Fibroblast of lung (primary cell): ENCODE measurements around the gene AOAH. TPM values are rescaled to one million over a fixed set of nuclear protein-coding genes. Genes with fewer than 3 reads are reported as not detected.

Source experiments
- DNase-seq, 2 donors: peaks; one replicate each; pipeline versions ENCODE4 v3.0.0 to v3.0.0-alpha.2; 2010; ENCODE audit warnings: low read depth in 2 of 2
- H2AFZ ChIP-seq: 2 replicates; pipeline ENCODE4 v1.5.1; 2012; ENCODE audit warnings: low read length, control low read depth, inconsistent platforms
- H3K27ac ChIP-seq: 2 replicates; pipeline ENCODE4 v1.5.1; 2011; ENCODE audit warnings: low read length, control low read depth; ENCODE audit not compliant: insufficient read depth
- H3K27me3 ChIP-seq: 2 replicates; pipeline ENCODE4 v1.5.1; 2011; ENCODE audit warnings: mild to moderate bottlenecking, low read length; ENCODE audit not compliant: control insufficient read depth, insufficient read depth
- H3K36me3 ChIP-seq: 2 replicates; pipeline ENCODE4 v1.5.1; 2011; ENCODE audit warnings: low read length; ENCODE audit not compliant: control insufficient read depth, insufficient read depth
- H3K4me1 ChIP-seq: 2 replicates; pipeline ENCODE4 v1.5.1; 2011; ENCODE audit warnings: low read length; ENCODE audit not compliant: control insufficient read depth, insufficient read depth; ENCODE audit errors: extremely low read depth
- H3K4me2 ChIP-seq: 2 replicates; pipeline ENCODE4 v1.5.1; 2011; ENCODE audit warnings: low read length, control low read depth; ENCODE audit not compliant: insufficient read depth; ENCODE audit errors: extremely low read depth
- H3K4me3 ChIP-seq, 4 experiments: fragments of 200-600 bp in 1 of 4; sonication (generic) in 1 of 4; replicated peaks in 1 of 4; 2 replicates each; pipeline ENCODE4 v1.5.1; 2011 to 2016; ENCODE audit warnings: low read length in 4 of 4, low read depth in 3 of 4, mild to moderate bottlenecking in 3 of 4, control low read depth in 2 of 4, inconsistent platforms in 1 of 4, mixed read lengths in 1 of 4; ENCODE audit not compliant: insufficient read depth in 1 of 4; ENCODE audit errors: control extremely low read depth in 1 of 4
- H3K79me2 ChIP-seq: 2 replicates; pipeline ENCODE4 v1.5.1; 2012; ENCODE audit warnings: mild to moderate bottlenecking, low read length, inconsistent platforms; ENCODE audit not compliant: control insufficient read depth, insufficient read depth
- H3K9ac ChIP-seq: 2 replicates; pipeline ENCODE4 v1.5.1; 2011; ENCODE audit warnings: mild to moderate bottlenecking, low read length, control low read depth; ENCODE audit not compliant: insufficient read depth
- H3K9me3 ChIP-seq: 2 replicates; pipeline ENCODE4 v1.5.1; 2012; ENCODE audit warnings: low read depth, low read length; ENCODE audit not compliant: control insufficient read depth, insufficient read depth
- H4K20me1 ChIP-seq: 2 replicates; pipeline ENCODE4 v1.5.1; 2011; ENCODE audit warnings: low read length; ENCODE audit not compliant: control insufficient read depth, insufficient read depth; ENCODE audit errors: extremely low read depth
- CTCF ChIP-seq, 2 donors: IDR thresholded peaks in 1 of 2; conservative IDR thresholded peaks in 1 of 2; 1 replicate in 1 of 2; 2 replicates in 1 of 2; pipeline ENCODE4 v1.5.1; 2011 to 2012; ENCODE audit warnings: low read length in 2 of 2, control low read depth in 1 of 2, inconsistent platforms in 1 of 2, low read depth in 1 of 2, mild to moderate bottlenecking in 1 of 2
- EZH2 ChIP-seq: IDR thresholded peaks from 2 replicates; pipeline ENCODE4 v1.5.1; 2012; ENCODE audit warnings: low read length, control low read depth, mild to moderate bottlenecking; ENCODE audit errors: missing control alignments
- polyA plus RNA-seq, 2 donors: library from polyadenylated mRNA; depleted of rRNA in 1 of 2; stranded (reverse) in 1 of 2; unstranded in 1 of 2; fragments of >200 nt; gene quantifications; 2 replicates each; pipeline ENCODE4 v1.2.1, GENCODE V29; 2011 to 2012; ENCODE audit warnings: missing spikeins in 1 of 2
- total RNA-seq: library from RNA; depleted of rRNA; stranded (reverse); fragments of >200 nt; gene quantifications from 2 replicates; pipeline ENCODE4 v1.2.1, GENCODE V29; 2014

The AOAH gene
- total and polyA plus RNA-seq, 2 donors (not counting 1 experiment from before 2014, with no cell fraction given), result not detected

- DNase-seq, result no peak
- Histone ChIP-seq H2AFZ (no peak overlapping the region), H3K27me3 (no peaks in the 10 kb centered on the region), H3K9me3 (no peaks in the 10 kb centered on the region), H4K20me1 (no peaks in the 10 kb centered on the region), H3K36me3 (no peaks in the 10 kb centered on the region), H3K9ac (no peak overlapping the region), H3K27ac (no peak overlapping the region), H3K4me3 (no peak overlapping the region), H3K4me2 (no peak overlapping the region), H3K79me2 (no peaks in the 10 kb centered on the region), H3K4me1 (peaks cover 2% of the 10 kb centered on the region)
- TF ChIP-seq CTCF (conservative IDR thresholded peaks at IDR 0.05 in 1 of 2, IDR thresholded peaks at IDR 0.05 in 1 of 2; ENCODE audit: low read depth in 1 of 2, low read length in 2 of 2) (no peak), EZH2 (no peak)
These were observed 202.4 kb downstream of the AOAH start for GRCh38 chr7:36521911-36522310.

GRCh38 chr7:36521133-36521532 is 203.2 kb downstream of the AOAH start:
- no peak overlapping the region for H3K4me3 ChIP-seq
- no peaks in the 10 kb centered on the region for H3K27me3 ChIP-seq
- no peak overlapping the region for H3K9ac ChIP-seq
- H3K4me1 ChIP-seq, result no peaks in the 10 kb centered on the region
- no peaks in the 10 kb centered on the region for H4K20me1 ChIP-seq
- H3K36me3 ChIP-seq, result no peaks in the 10 kb centered on the region
- no peaks in the 10 kb centered on the region for H3K9me3 ChIP-seq
- H3K27ac ChIP-seq, result no peak overlapping the region
- no peak overlapping the region for H2AFZ ChIP-seq
- DNase-seq, result no peak
- H3K79me2 ChIP-seq, result no peaks in the 10 kb centered on the region
- no peak overlapping the region for H3K4me2 ChIP-seq
- TF ChIP-seq CTCF (conservative IDR thresholded peaks at IDR 0.05 in 1 of 2, IDR thresholded peaks at IDR 0.05 in 1 of 2; ENCODE audit: low read depth in 1 of 2, low read length in 2 of 2), result no peak
- TF ChIP-seq EZH2, result no peak

GRCh38 chr7:36515847-36516246 is 208.4 kb downstream of the AOAH start:
- H3K9me3 ChIP-seq, result no peaks in the 10 kb centered on the region
- H3K4me1 ChIP-seq, result no peaks in the 10 kb centered on the region
- TF ChIP-seq CTCF (conservative IDR thresholded peaks at IDR 0.05 in 1 of 2, IDR thresholded peaks at IDR 0.05 in 1 of 2; ENCODE audit: low read depth in 1 of 2, low read length in 2 of 2) (no peak), EZH2 (no peak)
- H3K79me2 ChIP-seq, result no peaks in the 10 kb centered on the region
- H3K9ac ChIP-seq, result no peak overlapping the region
- H3K27ac ChIP-seq, result no peak overlapping the region
- no peak overlapping the region for H3K4me3 ChIP-seq
- H3K36me3 ChIP-seq, result no peaks in the 10 kb centered on the region
- no peak for DNase-seq
- no peaks in the 10 kb centered on the region for H4K20me1 ChIP-seq
- H3K27me3 ChIP-seq, result no peaks in the 10 kb centered on the region
- no peak overlapping the region for H3K4me2 ChIP-seq
- no peak overlapping the region for H2AFZ ChIP-seq
